Mesenchymal stem cell (in vitro differentiated cells and primary cell): ENCODE measurements around the gene C1orf210. TPM values are rescaled to one million over a fixed set of nuclear protein-coding genes. Genes with fewer than 3 reads are reported as not detected.

Experiments
- DNase-seq: peaks from one replicate; pipeline ENCODE4 v3.0.0-alpha.2; 2013
- H2AFZ ChIP-seq: one replicate; pipeline ENCODE4 v1.6.1; 2013; ENCODE audit warnings: low read depth, mild to moderate bottlenecking, control low read depth, inconsistent platforms, low read length, moderate library complexity
- H2AK5ac ChIP-seq: 2 replicates; pipeline ENCODE4 v1.6.1; 2013; ENCODE audit warnings: low read length, moderate library complexity, mild to moderate bottlenecking, inconsistent platforms; ENCODE audit not compliant: severe bottlenecking
- H2BK120ac ChIP-seq: one replicate; pipeline ENCODE4 v1.6.1; 2013; ENCODE audit warnings: low read depth, mild to moderate bottlenecking, inconsistent platforms, low read length, moderate library complexity
- H2BK12ac ChIP-seq, 2 experiments: one replicate each; pipeline ENCODE4 v1.6.1; 2013; ENCODE audit warnings: inconsistent platforms in 2 of 2, low read length in 2 of 2, mild to moderate bottlenecking in 2 of 2, moderate library complexity in 2 of 2, control low read depth in 1 of 2
- H2BK15ac ChIP-seq: one replicate; pipeline ENCODE4 v1.6.1; 2013; ENCODE audit warnings: mild to moderate bottlenecking, low read depth, inconsistent platforms; ENCODE audit not compliant: poor library complexity, severe bottlenecking
- H2BK5ac ChIP-seq: 2 replicates; pipeline ENCODE4 v1.6.1; 2013; ENCODE audit warnings: low read depth, mild to moderate bottlenecking, low read length, control low read depth, inconsistent platforms; ENCODE audit not compliant: poor library complexity, severe bottlenecking
- H3K14ac ChIP-seq, 2 experiments: one replicate each; pipeline ENCODE4 v1.6.1; 2013; ENCODE audit warnings: inconsistent platforms in 2 of 2, low read length in 2 of 2, control low read depth in 1 of 2, mild to moderate bottlenecking in 1 of 2, moderate library complexity in 1 of 2
- H3K18ac ChIP-seq, 2 experiments: one replicate each; pipeline ENCODE4 v1.6.1; 2013; ENCODE audit warnings: inconsistent platforms in 2 of 2, low read length in 2 of 2, control low read depth in 1 of 2, low read depth in 1 of 2, mild to moderate bottlenecking in 1 of 2
- H3K23ac ChIP-seq, 2 experiments: one replicate each; pipeline ENCODE4 v1.6.1; 2013; ENCODE audit warnings: inconsistent platforms in 2 of 2, low read length in 2 of 2, mild to moderate bottlenecking in 2 of 2, moderate library complexity in 2 of 2, control low read depth in 1 of 2
- H3K27ac ChIP-seq: 2 replicates; pipeline ENCODE4 v1.5.1; 2013; ENCODE audit warnings: mild to moderate bottlenecking, moderate library complexity, low read length, control low read depth, inconsistent platforms; ENCODE audit not compliant: poor library complexity, severe bottlenecking
- H3K27me3 ChIP-seq, 2 experiments: 2 replicates each; pipeline versions ENCODE4 v1.6.1 to v1.7.0; 2013; ENCODE audit warnings: low read length in 2 of 2, mild to moderate bottlenecking in 2 of 2, moderate library complexity in 2 of 2, control low read depth in 1 of 2, inconsistent platforms in 1 of 2; ENCODE audit not compliant: control insufficient read depth in 1 of 2, insufficient read depth in 1 of 2
- H3K36me3 ChIP-seq, 2 experiments: 2 replicates each; pipeline versions ENCODE4 v1.6.1 to v1.7.0; 2013; ENCODE audit warnings: low read length in 2 of 2, control low read depth in 1 of 2, inconsistent platforms in 1 of 2, low read depth in 1 of 2, mild to moderate bottlenecking in 1 of 2; ENCODE audit not compliant: insufficient read depth in 2 of 2, control insufficient read depth in 1 of 2
- H3K4ac ChIP-seq, 2 experiments: one replicate each; pipeline ENCODE4 v1.6.1; 2013; ENCODE audit warnings: inconsistent platforms in 2 of 2, low read length in 2 of 2, mild to moderate bottlenecking in 2 of 2, moderate library complexity in 2 of 2, control low read depth in 1 of 2, low read depth in 1 of 2
- H3K4me1 ChIP-seq: 2 replicates; pipeline ENCODE4 v1.6.1; 2013; ENCODE audit warnings: low read depth, low read length, control low read depth; ENCODE audit not compliant: control insufficient read depth, insufficient read depth
- H3K4me2 ChIP-seq: 2 replicates; pipeline ENCODE4 v1.6.1; 2013; ENCODE audit warnings: low read length, mild to moderate bottlenecking, inconsistent platforms; ENCODE audit not compliant: poor library complexity, severe bottlenecking
- H3K4me3 ChIP-seq, 2 experiments: 2 replicates each; pipeline versions ENCODE4 v1.5.1 to v1.7.0; 2013; ENCODE audit warnings: low read length in 2 of 2, mild to moderate bottlenecking in 2 of 2, control low read depth in 1 of 2, low read depth in 1 of 2; ENCODE audit not compliant: insufficient read depth in 1 of 2
- H3K79me1 ChIP-seq: replicated peaks from 2 replicates; pipeline ENCODE4 v1.6.1; 2013; ENCODE audit warnings: mild to moderate bottlenecking, control low read depth, low read length, inconsistent platforms; ENCODE audit not compliant: poor library complexity, severe bottlenecking
- H3K9ac ChIP-seq: 2 replicates; pipeline ENCODE4 v1.7.0; 2013; ENCODE audit warnings: mild to moderate bottlenecking, low read length, moderate library complexity
- H3K9me3 ChIP-seq: 2 replicates; pipeline ENCODE4 v1.7.0; 2013; ENCODE audit warnings: mild to moderate bottlenecking, low read length; ENCODE audit not compliant: control insufficient read depth
- H4K8ac ChIP-seq: one replicate; pipeline ENCODE4 v1.6.1; 2013; ENCODE audit warnings: inconsistent platforms, mild to moderate bottlenecking, low read length, moderate library complexity
- H4K91ac ChIP-seq: one replicate; pipeline ENCODE4 v1.6.1; 2013; ENCODE audit warnings: mild to moderate bottlenecking, low read length, inconsistent platforms
- WGBS: methylation state at CpG from one replicate; pipeline ENCODE4 v1.1.7; 2013; ENCODE audit warnings: mixed read lengths; 5-methylcytosine and 5-hydroxymethylcytosine counted together
- polyA plus RNA-seq, 2 experiments: library from polyadenylated mRNA; stranded (reverse); fragments of 200-250 nt; gene quantifications; one replicate each; pipeline ENCODE4 v1.2.3, GENCODE V29; 2013

The C1orf210 gene
- not detected for polyA plus RNA-seq (2013, experiment 1 of 2)
- not detected for polyA plus RNA-seq (2013, experiment 2 of 2)

DNA sequence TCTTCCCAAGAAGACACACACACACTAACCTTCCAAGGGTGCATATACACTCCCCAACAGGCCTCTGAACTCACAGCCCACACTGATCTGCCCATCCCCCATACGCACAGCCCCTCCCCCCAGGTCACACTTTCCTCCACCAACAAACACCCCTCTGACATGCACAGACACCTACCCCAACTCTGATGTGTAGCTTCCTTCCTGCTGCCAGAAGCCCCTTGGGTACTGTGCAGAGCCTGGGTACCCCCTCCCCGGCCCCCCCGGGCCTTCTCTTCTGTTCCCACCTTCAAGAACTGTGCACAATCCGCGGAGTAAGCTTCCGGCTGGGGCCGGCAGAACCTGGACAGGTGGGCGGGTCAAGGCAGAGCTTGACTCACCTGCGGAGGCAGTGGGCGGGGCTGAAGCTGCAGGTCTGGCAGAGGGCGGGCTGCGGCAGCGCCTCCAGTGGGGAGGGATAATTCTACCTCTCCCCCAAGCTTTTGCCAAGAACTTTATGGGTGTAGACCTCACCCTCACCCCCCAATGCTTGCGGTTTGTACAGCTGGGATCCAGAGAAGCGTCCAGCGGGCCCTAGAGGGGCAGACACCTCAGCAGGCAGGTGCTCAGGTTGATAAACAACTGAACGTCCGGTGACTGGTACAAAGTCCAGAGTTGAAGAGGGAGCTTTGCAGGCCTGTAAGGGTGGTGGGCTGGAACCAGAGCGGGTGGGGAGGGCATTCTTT lies at the start of gene C1orf210:
TSS of gene C1orf210 (minus strand) at position 313 of the 722 bp plus-strand sequence. CDS start 2,311 bp downstream, outside the sequence.
- no peak within 1 kb of the TSS for H2BK12ac ChIP-seq
- DNase-seq, result no peak
- H2AK5ac ChIP-seq, result no peak within 1 kb of the TSS
- H3K14ac ChIP-seq, result no peak within 1 kb of the TSS
- H3K4me3 ChIP-seq, result no peak within 1 kb of the TSS
- H3K18ac ChIP-seq, result no peak within 1 kb of the TSS
- H3K4ac ChIP-seq, result no peak within 1 kb of the TSS
- no peak within 1 kb of the TSS for H4K91ac ChIP-seq
- no peaks in the 10 kb centered on the region for H3K36me3 ChIP-seq
- no peak within 1 kb of the TSS for H2BK5ac ChIP-seq
- no peaks in the 10 kb centered on the region for H3K79me1 ChIP-seq
- H3K9ac ChIP-seq, result no peak within 1 kb of the TSS
- WGBS, result 39% methylated on average over 19 of the region's 19 CpGs
- H4K8ac ChIP-seq, result no peak within 1 kb of the TSS
- H2BK120ac ChIP-seq, result no peak within 1 kb of the TSS
- no peak within 1 kb of the TSS for H3K23ac ChIP-seq
- no peak within 1 kb of the TSS for H2BK15ac ChIP-seq
- no peak within 1 kb of the TSS for H3K27ac ChIP-seq
- no peak within 1 kb of the TSS for H3K4me2 ChIP-seq
- no peak within 1 kb of the TSS for H2AFZ ChIP-seq
- peaks cover 2% of the 10 kb centered on the region for H3K4me1 ChIP-seq
- peaks cover 25 to 26% of the 10 kb centered on the region in 2 experiments for H3K27me3 ChIP-seq
- no peaks in the 10 kb centered on the region for H3K9me3 ChIP-seq

- 89% methylated on average over 7 of the region's 7 CpGs for WGBS
- Histone ChIP-seq H3K23ac (no peak overlapping the region), H3K27ac (no peak overlapping the region), H3K9me3 (no peaks in the 10 kb centered on the region), H2BK12ac (no peak overlapping the region), H3K27me3 (peaks cover 9 to 17% of the 10 kb centered on the region in 2 experiments), H3K79me1 (no peaks in the 10 kb centered on the region), H2BK15ac (no peak overlapping the region), H3K4me3 (no peak overlapping the region), H3K4ac (no peak overlapping the region), H2AK5ac (no peak overlapping the region), H3K9ac (no peak overlapping the region), H2BK5ac (no peak overlapping the region), H2AFZ (no peak overlapping the region), H3K14ac (no peak overlapping the region), H3K36me3 (no peaks in the 10 kb centered on the region), H4K8ac (no peak overlapping the region), H4K91ac (no peak overlapping the region), H2BK120ac (no peak overlapping the region), H3K4me2 (no peak overlapping the region), H3K18ac (no peak overlapping the region), H3K4me1 (peaks cover 8% of the 10 kb centered on the region)
- DNase-seq, result no peak
Measured at GRCh38 chr1:43334453-43335205, 49.2 kb upstream of the C1orf210 start.

- Histone ChIP-seq H3K79me1 (no peaks in the 10 kb centered on the region), H3K36me3 (no peaks in the 10 kb centered on the region), H3K4ac (no peak overlapping the region), H3K4me1 (peaks cover 7% of the 10 kb centered on the region), H3K4me2 (no peak overlapping the region), H3K23ac (no peak overlapping the region), H2BK15ac (no peak overlapping the region), H2AFZ (no peak overlapping the region), H3K27me3 (peaks cover 0 to 6% of the 10 kb centered on the region in 2 experiments), H2BK5ac (no peak overlapping the region), H2BK120ac (no peak overlapping the region), H2BK12ac (no peak overlapping the region), H3K18ac (no peak overlapping the region), H3K9ac (no peak overlapping the region), H2AK5ac (no peak overlapping the region), H4K91ac (no peak overlapping the region), H3K4me3 (no peak overlapping the region), H3K14ac (no peak overlapping the region), H4K8ac (no peak overlapping the region), H3K27ac (no peak overlapping the region), H3K9me3 (peaks cover 7% of the 10 kb centered on the region)
- DNase-seq, result no peak
- WGBS, result 96% methylated on average over 5 of the region's 5 CpGs
Measured at GRCh38 chr1:43331688-43332087, 46.3 kb upstream of the C1orf210 start.
